HepG2 (cell line): ENCODE data around the gene ELAVL2. TPM values are rescaled to one million over a fixed set of nuclear protein-coding genes. Genes with fewer than 3 reads are reported as not detected.

Source experiments
- ATAC-seq: fragments of 200-7000 bp; cut with Tn5 transposase; 3 replicates; pipeline ENCODE4 v1.9.1; 2020; ENCODE audit warnings: mild to moderate bottlenecking, moderate library complexity
- BruUV-seq: library from RNA; stranded (reverse); fragments of 400-500 nt; replicated peaks from 2 replicates; lab custom pipeline; 2021; lab: Mats Ljungman, UMichigan
- CTCF ChIA-PET: fragments of 300-600 bp; formaldehyde crosslinking; extraction: SDS; loops from one replicate; lab custom pipeline; 2021; ENCODE audit warnings: low total read pairs, inconsistent platforms, low intra/inter-chr PET ratio; lab: Yijun Ruan, JAX
- POLR2A ChIA-PET: fragments of 350-600 bp; sonication (Branson Sonifier 250); formaldehyde crosslinking; loops from one replicate; lab custom pipeline; 2020; ENCODE audit warnings: antibody characterized with exemption, inconsistent platforms; lab: Yijun Ruan, JAX
- DNase-seq: peaks from one replicate; pipeline ENCODE4 v3.0.0-alpha.2; 2015; ENCODE audit warnings: low spot score
- FAIRE-seq: peaks from 3 replicates; lab custom pipeline; 2011; peaks lifted over from hg19 to GRCh38; lab: Jason Lieb, UNC
- H2AFZ ChIP-seq: one replicate; pipeline ENCODE4 v1.6.1; 2011; ENCODE audit warnings: low read length, inconsistent platforms
- H3K27ac ChIP-seq: fragments of 300-600 bp; 3 replicates; pipeline ENCODE4 v1.8.0; 2011; ENCODE audit warnings: mixed run types, mild to moderate bottlenecking, mixed read lengths, low read length, inconsistent platforms; ENCODE audit not compliant: insufficient read depth; ENCODE audit errors: extremely low read length
- H3K27me3 ChIP-seq, 2 experiments: fragments of 200-600 bp in 1 of 2; 2 replicates in 1 of 2; 3 replicates in 1 of 2; pipeline versions ENCODE4 v1.6.0 to v1.8.0; 2011; ENCODE audit warnings: low read length in 2 of 2, mild to moderate bottlenecking in 2 of 2, moderate library complexity in 2 of 2, inconsistent platforms in 1 of 2; ENCODE audit not compliant: insufficient read depth in 2 of 2, control insufficient read depth in 1 of 2
- H3K36me3 ChIP-seq, 2 experiments: fragments of 200-600 bp in 1 of 2; replicated peaks in 1 of 2; 2 replicates in 1 of 2; 3 replicates in 1 of 2; pipeline versions ENCODE4 v1.5.1 to v1.8.0; 2011; ENCODE audit warnings: low read length in 2 of 2, inconsistent platforms in 1 of 2; ENCODE audit not compliant: insufficient read depth in 2 of 2, control insufficient read depth in 1 of 2
- H3K4me1 ChIP-seq: 2 replicates; pipeline ENCODE4 v1.5.1; 2012; ENCODE audit warnings: low read length, inconsistent platforms; ENCODE audit not compliant: insufficient read depth
- H3K4me2 ChIP-seq: 2 replicates; pipeline ENCODE4 v1.6.0; 2011; ENCODE audit warnings: low read depth, low read length, inconsistent platforms
- H3K4me3 ChIP-seq, 3 experiments: fragments of 200-600 bp in 1 of 3; sonication (generic), shearing (Covaris generic) in 1 of 3; replicated peaks in 1 of 3; 2 replicates each; pipeline ENCODE4 v1.5.1; 2011 to 2016; ENCODE audit warnings: low read length in 3 of 3, inconsistent platforms in 2 of 3, low read depth in 2 of 3, mild to moderate bottlenecking in 2 of 3, control low read depth in 1 of 3, mixed read lengths in 1 of 3; ENCODE audit not compliant: insufficient read depth in 1 of 3
- H3K79me2 ChIP-seq: one replicate; pipeline ENCODE4 v1.6.1; 2011; ENCODE audit warnings: low read length, inconsistent platforms; ENCODE audit not compliant: insufficient read depth
- H3K9ac ChIP-seq: 2 replicates; pipeline ENCODE4 v1.6.0; 2011; ENCODE audit warnings: mild to moderate bottlenecking, low read depth, low read length, inconsistent platforms; ENCODE audit not compliant: insufficient read depth
- H3K9me3 ChIP-seq: 2 replicates; pipeline ENCODE4 v1.5.1; 2012; ENCODE audit warnings: mild to moderate bottlenecking, low read length
- H4K20me1 ChIP-seq: 2 replicates; pipeline ENCODE4 v1.6.0; 2011; ENCODE audit warnings: inconsistent platforms, mild to moderate bottlenecking, low read length, moderate library complexity; ENCODE audit not compliant: insufficient read depth
- E2F1 ChIP-seq: sonication (generic); formaldehyde crosslinking; IDR thresholded peaks from 2 replicates; pipeline ENCODE4 v1.5.0; 2020; ENCODE audit warnings: missing genetic modification reagents
- ETS1 ChIP-seq: sonication (generic); formaldehyde crosslinking; IDR thresholded peaks from 2 replicates; pipeline ENCODE4 v1.4.0; 2020; ENCODE audit warnings: missing genetic modification reagents
- FOXK2 ChIP-seq: fragments of 450-650 bp; IDR thresholded peaks from 2 replicates; pipeline ENCODE4 v1.6.1; 2016
- KLF11 ChIP-seq: IDR thresholded peaks from 2 replicates; pipeline ENCODE4 v1.6.1; 2016; ENCODE audit warnings: missing compliant biosample characterization
- NFE2 ChIP-seq: sonication (generic); formaldehyde crosslinking; IDR thresholded peaks from 2 replicates; pipeline ENCODE4 v1.4.0; 2020; ENCODE audit warnings: missing genetic modification reagents
- SSRP1 ChIP-seq: IDR thresholded peaks from 2 replicates; pipeline ENCODE4 v1.6.1; 2016; ENCODE audit warnings: control low read depth
- ZBTB40 ChIP-seq, 2 experiments: fragments of 450-650 bp in 1 of 2; sonication (generic) in 1 of 2; formaldehyde crosslinking in 1 of 2; IDR thresholded peaks; 2 replicates each; pipeline versions ENCODE4 v1.6.1 to v1.8.0; 2016 to 2022; ENCODE audit warnings: antibody characterized with exemption in 1 of 2, mild to moderate bottlenecking in 1 of 2, missing genetic modification reagents in 1 of 2
- ZNF143 ChIP-seq: sonication (generic); formaldehyde crosslinking; IDR thresholded peaks from 2 replicates; pipeline ENCODE4 v1.4.0; 2020; ENCODE audit warnings: missing genetic modification reagents
- ZNF343 ChIP-seq: sonication (generic); formaldehyde crosslinking; IDR thresholded peaks from 2 replicates; pipeline ENCODE4 v1.4.0; 2020; ENCODE audit warnings: mild to moderate bottlenecking, missing genetic modification reagents
- ZNF564 ChIP-seq: sonication (generic); formaldehyde crosslinking; IDR thresholded peaks from 2 replicates; pipeline ENCODE4 v1.8.1; 2023; ENCODE audit warnings: mild to moderate bottlenecking, missing genetic modification reagents
- ZNF598 ChIP-seq: sonication (generic); formaldehyde crosslinking; IDR thresholded peaks from 2 replicates; pipeline ENCODE4 v1.5.1; 2020; ENCODE audit warnings: mild to moderate bottlenecking, missing genetic modification reagents, borderline replicate concordance
- ZNF772 ChIP-seq: sonication (generic); formaldehyde crosslinking; IDR thresholded peaks from 2 replicates; pipeline ENCODE4 v1.5.0; 2020; ENCODE audit warnings: mild to moderate bottlenecking, missing genetic modification reagents
- WGBS: methylation state at CpG from one replicate; pipeline ENCODE4 v1.1.6; 2017; ENCODE audit warnings: low lambda C conversion rate; 5-methylcytosine and 5-hydroxymethylcytosine counted together
- in situ Hi-C: cut with HindIII; loops from 2 replicates; pipeline ENCODE4 v1.10.0; 2017; ENCODE audit warnings: low pct_unique_long_range_greater_than_20kb; ENCODE audit not compliant: extremely low pct_ligation_motif_present
- intact Hi-C: fragments of 100-400 bp; cut with micrococcal nuclease; formaldehyde crosslinking; loops from one replicate; pipeline ENCODE4 v1.10.0; 2022; ENCODE audit not compliant: unreplicated experiment
- polyA plus RNA-seq, 8 experiments: library from polyadenylated mRNA; depleted of rRNA in 3 of 8; stranded (reverse) in 7 of 8; unstranded in 1 of 8; fragments of >200 nt; fragmentation: Illumina TruSeq in 4 of 8; extraction: Trizol in 4 of 8; gene quantifications; 2 replicates each; pipeline versions ENCODE4 v1.2.1 to v1.2.3, GENCODE V29; 2011 to 2016; ENCODE audit warnings: low read depth in 4 of 8, missing spikeins in 1 of 8, mixed read lengths in 1 of 8; ENCODE audit not compliant: insufficient read depth in 1 of 8
- total RNA-seq, 5 experiments: library from RNA; depleted of rRNA; stranded (reverse); fragments of >200 nt; fragmentation: Illumina TruSeq; extraction: Trizol; gene quantifications; 2 replicates each; pipeline ENCODE4 v1.2.3, GENCODE V29; 2016; ENCODE audit warnings: low read depth in 1 of 5

The ELAVL2 gene
- total and polyA plus RNA-seq, 2 of the 13 experiments (the other 11 are each of a cell fraction or from before 2014, with no cell fraction given) = not detected

GRCh38 chr9:23669776-23670175 is 156.3 kb downstream of the ELAVL2 start:
- ATAC-seq (no peak), FAIRE-seq (no peak), DNase-seq (no peak)
- H3K4me1 ChIP-seq = 0 out of 2 replicates have a peak, but pooled peaks cover 6% of the 10 kb centered on the region
- no peak overlapping the region for H3K4me3 ChIP-seq
- intact Hi-C loops (no loop called here), in situ Hi-C loops (no loop called here)
- 0% methylated on average over 1 of the region's 1 CpG for WGBS
- no peak overlapping the region for H2AFZ ChIP-seq
- ChIA-PET POLR2A (no interaction called here), CTCF (no interaction called here)
- H3K9ac ChIP-seq = no peak overlapping the region
- no peaks in the 10 kb centered on the region for H3K36me3 ChIP-seq
- no peaks in the 10 kb centered on the region for H4K20me1 ChIP-seq
- no TSS peak for BruUV-seq
- no peaks in the 10 kb centered on the region for H3K27me3 ChIP-seq
- peaks cover 14% of the 10 kb centered on the region; the same call in 1 of the 2 replicates for H3K9me3 ChIP-seq
- H3K4me2 ChIP-seq = no peak overlapping the region
- H3K79me2 ChIP-seq = no peaks in the 10 kb centered on the region
- no peak overlapping the region for H3K27ac ChIP-seq
- TF ChIP-seq ZNF564 (CRISPR knock-in tag) (no peak), ZNF598 (CRISPR knock-in tag) (no peak), E2F1 (CRISPR knock-in tag) (no peak), ETS1 (CRISPR knock-in tag) (no peak), ZNF772 (CRISPR knock-in tag) (no peak), ZNF143 (CRISPR knock-in tag) (no peak), FOXK2 (no peak), SSRP1 (CRISPR knock-in tag) (no peak), KLF11 (no peak), ZBTB40 (IDR thresholded peaks at IDR 0.05) (no peak), ZBTB40 (CRISPR knock-in tag; IDR thresholded peaks at IDR 0.05) (no peak), NFE2 (CRISPR knock-in tag) (no peak), ZNF343 (CRISPR knock-in tag) (no peak)
